Adrenal gland (tissue), 5 donors: Measurements from ENCODE around the gene MYH11.

Experiments used
- POLR2A ChIP-seq, 2 donors: fragments of 450-650 bp; IDR thresholded peaks; one replicate each; pipeline ENCODE4 v1.6.1; 2017; ENCODE audit warnings: antibody characterized with exemption in 2 of 2, mild to moderate bottlenecking in 2 of 2, moderate library complexity in 1 of 2
- TF ChIP-seq, protein P1 (sequence below), 6 experiments: fragments of 450-650 bp in 4 of 6; fragments of 200-600 bp in 2 of 6; sonication (generic) in 1 of 6; IDR thresholded peaks; 1 replicate in 5 of 6; 2 replicates in 1 of 6; pipeline versions ENCODE4 v1.5.1 to v1.8.0; 2016 to 2021; ENCODE audit warnings: antibody characterized with exemption in 6 of 6, mild to moderate bottlenecking in 2 of 6, moderate library complexity in 1 of 6
- donor health status: DM: no; HTN: no; CAD: no.

DNA sequence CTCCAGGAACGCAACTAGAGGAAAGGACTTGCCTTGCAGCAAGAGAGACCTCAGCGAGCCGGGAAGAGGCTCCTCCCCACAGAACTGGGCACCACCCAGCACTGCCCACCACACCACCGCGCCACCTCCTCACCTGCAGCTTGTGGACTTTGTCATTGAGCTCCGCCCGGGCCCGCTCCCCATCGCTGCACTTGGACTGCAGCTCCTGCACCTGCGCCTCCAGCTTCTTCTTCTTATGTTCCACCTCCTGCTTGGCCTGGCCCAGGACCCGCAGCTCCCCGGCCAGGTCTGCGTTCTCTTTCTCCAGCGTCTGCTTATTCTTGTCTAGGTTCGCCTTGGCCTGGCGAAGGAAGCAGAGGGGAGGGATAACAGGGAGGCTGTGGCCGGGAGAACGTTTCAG is 130.1 kb downstream of the MYH11 start:
- TF ChIP-seq, protein P1, sequence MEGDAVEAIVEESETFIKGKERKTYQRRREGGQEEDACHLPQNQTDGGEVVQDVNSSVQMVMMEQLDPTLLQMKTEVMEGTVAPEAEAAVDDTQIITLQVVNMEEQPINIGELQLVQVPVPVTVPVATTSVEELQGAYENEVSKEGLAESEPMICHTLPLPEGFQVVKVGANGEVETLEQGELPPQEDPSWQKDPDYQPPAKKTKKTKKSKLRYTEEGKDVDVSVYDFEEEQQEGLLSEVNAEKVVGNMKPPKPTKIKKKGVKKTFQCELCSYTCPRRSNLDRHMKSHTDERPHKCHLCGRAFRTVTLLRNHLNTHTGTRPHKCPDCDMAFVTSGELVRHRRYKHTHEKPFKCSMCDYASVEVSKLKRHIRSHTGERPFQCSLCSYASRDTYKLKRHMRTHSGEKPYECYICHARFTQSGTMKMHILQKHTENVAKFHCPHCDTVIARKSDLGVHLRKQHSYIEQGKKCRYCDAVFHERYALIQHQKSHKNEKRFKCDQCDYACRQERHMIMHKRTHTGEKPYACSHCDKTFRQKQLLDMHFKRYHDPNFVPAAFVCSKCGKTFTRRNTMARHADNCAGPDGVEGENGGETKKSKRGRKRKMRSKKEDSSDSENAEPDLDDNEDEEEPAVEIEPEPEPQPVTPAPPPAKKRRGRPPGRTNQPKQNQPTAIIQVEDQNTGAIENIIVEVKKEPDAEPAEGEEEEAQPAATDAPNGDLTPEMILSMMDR (IDR thresholded peaks at IDR 0.05): no peak
- no peak for TF ChIP-seq POLR2A (IDR thresholded peaks at IDR 0.05)
